CD4-positive, alpha-beta T cell treated with Interleukin-12 subunit alpha and Interleukin-12 subunit beta, for 1 hour (primary cell): ENCODE measurements around the gene RCN1.
"Not testable (repeated sequence)": the region's sequence is repeated elsewhere in the genome, so short reads cannot be mapped to it uniquely, and the experiment has no call there.

Experiments
- DNase-seq: peaks from one replicate; pipeline ENCODE4 v3.0.0-alpha.2; 2020

RCN1 gene

DNA sequence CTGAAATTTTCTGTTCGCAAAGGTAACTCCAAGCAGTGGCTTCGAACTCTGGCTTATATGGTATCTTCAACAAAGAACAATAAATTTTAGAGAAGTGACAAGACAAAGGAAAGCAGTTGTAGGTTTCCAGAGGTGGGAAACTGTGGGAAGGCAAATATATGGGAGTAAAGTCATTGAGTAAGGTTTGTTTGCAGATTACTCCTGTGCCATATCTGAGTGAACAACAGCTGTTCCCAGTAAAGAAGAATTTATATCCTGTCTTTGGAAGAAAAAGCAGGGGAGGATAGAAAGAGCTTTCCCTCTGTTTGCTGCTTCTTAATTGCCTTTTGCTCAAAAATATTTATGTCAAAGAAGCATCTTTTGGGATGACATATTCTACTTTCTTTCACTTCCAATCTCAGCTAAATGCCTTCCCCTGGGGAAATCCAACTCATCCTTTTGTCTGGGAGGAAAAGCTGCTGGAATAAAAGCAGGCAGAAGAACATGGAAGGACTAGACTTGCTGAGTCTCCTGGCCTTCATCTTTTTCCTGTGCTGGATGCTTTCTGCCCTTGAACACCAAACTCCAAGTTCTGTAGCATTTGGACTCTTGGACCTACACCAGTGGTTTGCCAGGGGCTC, 10.4 kb upstream of the RCN1 start:
- DNase-seq, result no peak

DNA sequence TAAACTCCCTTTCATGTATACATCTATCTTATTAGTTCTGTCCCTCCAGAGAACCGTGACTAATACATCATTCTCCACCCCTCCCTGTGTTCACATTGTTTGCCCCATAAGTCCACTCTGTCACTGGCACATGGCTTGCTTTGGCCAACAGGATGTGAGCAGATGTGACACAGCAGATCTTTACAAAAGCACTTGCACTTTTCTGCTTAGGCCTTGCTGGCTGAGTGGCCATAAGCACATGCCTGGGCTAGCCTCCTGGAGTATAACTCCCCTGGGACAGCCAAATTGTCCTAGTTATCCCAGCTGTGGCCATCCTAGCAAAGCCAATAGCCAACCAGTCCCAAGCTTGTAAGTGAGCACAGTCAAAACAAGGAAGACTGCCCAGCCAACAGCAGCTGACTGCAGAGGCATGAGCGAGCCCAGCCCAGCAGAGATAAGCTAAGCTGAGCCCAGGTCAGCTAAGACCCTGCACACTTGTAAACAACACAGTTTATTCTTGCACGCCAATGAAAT, 9.7 kb upstream of the RCN1 start:
- DNase-seq, result no peak

DNA sequence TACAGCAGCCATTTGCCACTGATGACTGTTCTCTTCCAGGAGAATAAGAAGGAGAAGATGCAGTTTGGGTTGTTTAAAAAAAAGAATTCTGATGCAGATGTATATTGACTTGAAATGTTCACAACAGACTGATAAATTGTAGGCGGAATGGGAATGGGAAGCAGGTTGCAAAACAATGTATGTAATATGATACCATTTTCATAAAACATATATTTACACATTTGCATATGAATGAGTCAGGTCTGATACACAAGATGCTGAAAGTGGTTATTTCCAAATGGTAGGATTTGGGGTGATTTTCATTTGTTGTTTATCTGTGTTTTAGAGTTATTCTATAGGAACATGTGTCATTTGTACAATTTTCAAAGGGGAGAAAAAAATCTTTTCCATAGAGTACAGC, 9.0 kb upstream of the RCN1 start:
- DNase-seq, result no peak

DNA sequence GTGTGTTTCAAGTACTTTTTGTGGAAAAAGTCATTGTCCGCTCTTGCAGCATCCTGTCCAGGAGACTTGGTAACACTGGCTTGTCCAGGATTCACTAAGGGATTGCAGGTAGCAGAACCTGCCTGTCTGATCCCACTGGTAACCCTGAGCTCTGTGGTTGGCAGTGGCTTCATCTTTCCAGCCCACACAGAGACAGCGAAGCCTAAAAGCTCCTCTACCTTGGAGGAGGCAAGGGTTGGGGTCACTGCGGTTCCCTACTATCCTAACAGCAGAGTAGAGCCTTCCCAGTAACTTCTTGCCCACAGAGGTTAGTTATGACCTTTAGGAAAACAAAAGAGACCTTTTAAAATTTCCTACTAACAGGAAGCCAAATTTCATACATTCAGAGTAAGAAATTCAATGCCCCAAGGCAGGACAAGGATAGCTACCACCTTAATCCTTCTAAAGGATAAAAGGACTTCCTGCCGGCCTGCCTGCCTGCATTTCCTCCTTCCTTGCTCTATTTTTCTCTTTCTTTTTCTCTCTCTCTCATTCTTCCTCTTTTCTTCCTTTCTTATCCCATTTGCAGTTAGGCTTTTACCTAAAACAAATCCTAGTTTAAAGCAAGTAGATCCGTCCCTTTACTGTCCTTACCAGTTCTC, 8.4 kb upstream of the RCN1 start:
- DNase-seq, result no peak

DNA sequence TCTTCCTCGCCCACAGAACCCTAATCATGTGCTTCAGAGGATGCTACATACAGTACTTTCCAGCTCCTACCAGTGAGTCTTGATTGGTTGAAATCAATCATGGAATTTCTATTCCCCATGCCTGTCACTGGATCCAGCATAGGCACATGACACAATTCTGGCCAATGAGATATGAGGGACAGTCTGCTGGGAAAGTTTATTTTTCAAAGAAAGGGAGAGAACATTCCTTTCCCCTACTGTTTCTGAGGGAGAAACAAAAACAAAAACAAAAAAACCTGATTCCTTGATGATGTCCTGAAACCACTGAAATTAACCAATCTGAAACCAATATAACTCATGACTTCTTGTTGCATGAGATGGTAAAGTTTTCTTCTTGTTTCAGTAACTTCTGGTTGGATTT, 3.3 kb upstream of the RCN1 start:
- DNase-seq, result no peak

DNA sequence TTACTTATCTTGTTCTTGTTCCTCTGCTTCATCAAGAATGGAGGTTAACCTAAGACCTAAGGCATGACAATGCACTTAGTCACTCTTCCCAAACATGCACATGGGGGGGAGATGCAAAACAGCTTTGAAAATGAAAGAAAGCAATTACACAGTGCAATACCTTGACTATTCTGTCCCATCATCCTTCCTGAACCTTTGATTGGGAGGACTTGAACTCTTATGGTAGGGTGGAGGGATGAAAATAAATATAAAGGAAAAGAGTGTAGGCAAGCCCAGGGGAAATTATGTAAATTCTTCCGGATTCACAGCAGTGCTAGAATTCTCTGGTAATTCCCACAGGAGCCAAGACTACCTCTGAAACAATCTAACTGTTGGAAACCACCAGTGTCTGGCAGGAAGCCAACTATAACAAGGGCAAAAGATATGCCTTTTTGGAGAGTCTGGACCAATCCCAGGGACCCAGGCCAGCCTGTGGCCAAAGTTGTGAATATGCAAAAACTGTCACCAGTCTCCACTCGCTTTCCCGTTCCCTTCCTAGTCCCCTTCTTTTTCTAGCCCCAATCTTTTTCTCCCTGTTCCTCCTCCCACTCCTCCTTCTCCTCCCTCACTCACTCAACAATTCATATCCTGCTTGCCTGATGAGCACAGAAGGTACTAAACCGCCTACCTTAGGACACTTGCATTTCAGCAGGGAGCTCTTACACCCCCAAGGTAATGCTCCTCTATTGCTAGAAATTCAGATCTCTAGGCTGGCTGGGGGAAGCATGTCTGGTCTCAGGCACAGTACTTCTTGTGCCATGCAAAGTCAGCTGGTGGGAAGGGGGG, 2.5 kb upstream of the RCN1 start:
- no peak for DNase-seq

DNA sequence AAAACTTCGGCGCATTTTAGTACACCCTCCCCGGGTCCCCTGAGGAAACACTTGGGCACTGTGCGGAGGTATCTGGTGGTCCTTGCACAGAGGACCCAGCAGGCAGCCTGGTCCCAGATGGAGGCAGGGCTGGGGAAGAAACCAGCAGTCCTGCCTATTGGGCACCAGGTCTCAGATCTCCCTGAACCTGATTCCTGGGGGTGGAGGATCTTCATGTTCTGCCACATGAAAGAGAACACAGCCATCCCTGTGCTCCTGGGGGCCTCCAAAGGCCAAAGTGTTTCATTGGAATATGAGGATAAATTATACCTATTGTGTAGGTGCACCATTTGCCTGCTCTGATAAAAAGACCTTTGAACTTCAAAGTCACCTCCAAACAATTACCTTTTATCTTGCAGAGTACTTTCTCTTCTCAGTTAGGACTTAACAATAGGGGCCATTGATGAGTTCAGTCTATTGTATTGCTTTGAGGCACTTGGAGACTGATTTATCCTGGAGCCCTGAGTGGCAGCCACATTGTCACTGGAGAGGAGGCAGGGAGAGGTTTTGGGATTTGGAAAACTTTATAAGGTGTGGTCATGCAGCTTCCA, 1.8 kb downstream of the RCN1 start:
- no peak for DNase-seq

DNA sequence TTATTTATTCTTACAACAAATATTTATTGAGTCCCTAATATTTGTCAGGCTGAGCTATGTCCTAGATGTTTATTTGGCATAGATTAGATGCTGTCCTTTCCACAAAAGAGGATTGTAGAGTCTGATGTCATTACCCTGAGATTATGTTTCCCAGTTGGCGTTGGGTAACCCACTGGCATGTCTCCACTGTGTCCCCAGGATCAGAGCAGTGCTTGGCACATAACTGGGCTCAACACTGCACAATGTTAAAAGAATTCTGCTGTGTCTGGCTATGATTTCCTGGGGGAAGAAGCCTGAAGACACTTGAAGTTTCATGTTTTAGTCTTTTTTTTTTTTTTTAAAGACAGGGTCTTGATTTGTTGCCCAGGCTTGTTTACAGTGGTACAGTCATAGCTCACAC, 4.0 kb downstream of the RCN1 start:
- DNase-seq, result no peak

DNA sequence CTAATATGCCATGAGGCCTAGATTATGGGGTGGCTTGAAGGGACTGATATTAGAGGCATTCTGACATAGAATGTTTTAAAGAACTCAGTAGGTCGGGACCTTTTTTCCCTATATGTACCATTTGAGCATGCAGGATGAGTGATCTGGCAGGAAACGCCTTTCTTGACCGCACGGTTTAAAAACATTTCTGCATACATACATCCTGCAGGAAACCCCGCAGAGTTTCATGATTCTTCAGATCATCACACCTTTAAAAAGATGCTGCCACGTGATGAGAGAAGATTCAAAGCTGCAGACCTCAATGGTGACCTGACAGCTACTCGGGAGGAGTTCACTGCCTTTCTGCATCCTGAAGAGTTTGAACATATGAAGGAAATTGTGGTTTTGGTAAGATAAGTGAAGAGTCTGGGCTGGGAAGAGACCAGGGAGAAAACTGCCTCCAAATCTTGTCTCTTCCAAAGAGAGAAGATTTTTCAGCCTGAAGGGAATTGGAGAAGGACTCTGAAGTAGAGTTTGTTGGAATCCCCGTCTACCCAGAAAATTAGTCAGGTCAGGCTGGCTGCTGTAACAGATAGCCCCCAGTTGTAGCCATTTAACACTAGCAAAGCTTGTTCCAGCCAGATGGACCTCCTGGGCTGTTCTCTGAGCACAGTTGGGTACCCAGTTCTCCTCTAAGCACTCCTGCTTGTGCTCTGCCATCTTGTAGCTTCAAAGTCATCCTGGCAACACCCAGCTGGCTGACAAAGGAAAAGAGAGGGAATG, 7.4 kb downstream of the RCN1 start:
- DNase-seq, result no peak

DNA sequence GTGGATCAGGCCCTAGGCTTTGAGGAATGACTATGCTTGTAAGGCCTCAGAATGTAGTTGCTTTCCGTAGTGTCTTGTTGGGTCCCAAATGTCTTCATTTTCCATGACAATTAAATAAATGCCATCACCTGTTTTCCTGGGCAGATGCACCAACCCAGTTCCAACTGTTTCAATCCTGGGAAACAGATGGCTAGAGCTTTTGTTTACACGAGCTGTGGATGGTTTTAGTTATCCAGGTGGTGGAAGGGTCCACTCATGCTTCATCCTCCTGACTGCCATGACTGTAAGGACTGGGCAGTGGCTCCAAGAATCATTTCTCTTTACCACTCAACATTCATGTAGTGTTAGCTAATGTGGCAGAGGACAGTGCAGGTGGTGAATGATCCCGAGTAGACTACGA, 8.6 kb downstream of the RCN1 start:
- DNase-seq, result no peak

DNA sequence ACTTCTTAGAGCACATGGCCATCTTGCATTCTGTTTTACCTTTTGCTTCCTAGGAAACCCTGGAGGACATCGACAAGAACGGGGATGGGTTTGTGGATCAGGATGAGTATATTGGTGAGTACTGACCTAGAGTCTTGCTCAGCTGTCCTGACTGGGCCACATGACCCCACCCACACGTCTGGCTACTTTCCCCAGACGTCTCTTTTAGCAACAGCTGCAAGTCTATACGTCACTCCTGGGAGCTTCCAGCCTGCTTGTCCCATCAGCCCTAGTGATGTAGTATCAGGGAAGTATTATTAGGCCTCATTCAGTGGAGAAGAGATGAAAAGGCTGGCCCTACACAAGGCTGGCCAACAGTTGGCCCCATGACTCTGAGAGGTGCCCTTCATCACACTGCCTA, 9.6 kb downstream of the RCN1 start:
- no peak for DNase-seq

DNA sequence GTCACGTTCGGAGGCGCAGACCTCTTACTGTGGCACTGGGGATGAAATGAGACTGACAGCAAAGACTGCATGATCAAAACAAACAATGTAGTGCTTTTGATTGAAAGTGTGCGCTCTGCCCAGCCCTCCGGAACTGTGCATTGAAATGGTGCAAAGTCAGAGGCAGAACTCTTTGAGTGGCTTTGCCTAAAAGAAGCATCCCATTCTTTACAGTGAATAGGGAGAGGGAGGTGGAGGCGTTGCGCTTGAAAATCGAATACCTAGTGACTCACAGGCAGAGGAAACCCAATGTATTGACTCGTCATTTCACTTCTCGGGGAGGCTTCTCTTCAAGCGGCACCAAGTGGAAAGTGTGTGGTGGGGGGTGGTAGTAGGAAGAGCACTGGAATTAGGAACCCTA, 10.9 kb downstream of the RCN1 start:
- no peak for DNase-seq

DNA sequence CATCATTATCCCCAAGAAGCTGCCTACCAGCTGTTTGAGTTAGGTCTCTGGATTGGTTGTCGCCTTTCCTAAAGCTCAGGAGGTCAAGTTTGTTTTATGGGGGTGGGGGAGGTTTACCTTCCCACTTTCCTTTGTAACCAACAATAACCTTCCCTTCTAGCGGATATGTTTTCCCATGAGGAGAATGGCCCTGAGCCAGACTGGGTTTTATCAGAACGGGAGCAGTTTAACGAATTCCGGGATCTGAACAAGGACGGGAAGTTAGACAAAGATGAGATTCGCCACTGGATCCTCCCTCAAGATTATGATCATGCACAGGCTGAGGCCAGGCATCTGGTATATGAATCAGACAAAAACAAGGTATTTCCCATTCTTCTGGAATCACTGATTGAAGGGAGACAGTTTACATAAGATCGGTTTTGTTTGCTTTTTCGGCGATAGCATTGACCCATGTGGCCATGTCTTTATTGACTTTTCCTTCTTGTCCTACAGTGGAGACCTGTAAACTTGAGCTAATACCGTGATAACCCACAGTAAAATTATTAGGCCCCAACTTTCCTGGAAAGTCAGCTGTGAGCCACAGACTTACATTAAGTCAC, 12.3 kb downstream of the RCN1 start:
- DNase-seq, result not testable (repeated sequence)

DNA sequence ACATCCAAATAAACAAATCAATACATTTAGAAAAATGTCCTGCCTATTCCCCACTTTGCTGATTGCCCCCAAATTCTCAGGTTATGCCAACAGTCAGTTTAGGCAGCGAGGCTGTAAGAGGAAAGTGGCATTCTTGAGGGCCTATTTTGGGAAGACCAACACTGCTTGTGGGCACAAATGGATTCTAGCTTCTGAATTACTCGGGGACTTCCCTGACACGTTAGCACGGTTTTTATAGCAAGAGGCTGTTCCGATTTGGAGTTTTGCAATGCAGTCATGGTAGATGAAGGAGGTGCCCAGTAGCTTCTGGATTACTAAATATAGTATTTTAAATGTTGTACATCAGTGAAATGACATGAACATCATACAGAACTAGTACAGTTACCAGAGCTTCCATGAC, 13.1 kb downstream of the RCN1 start:
- no peak for DNase-seq

DNA sequence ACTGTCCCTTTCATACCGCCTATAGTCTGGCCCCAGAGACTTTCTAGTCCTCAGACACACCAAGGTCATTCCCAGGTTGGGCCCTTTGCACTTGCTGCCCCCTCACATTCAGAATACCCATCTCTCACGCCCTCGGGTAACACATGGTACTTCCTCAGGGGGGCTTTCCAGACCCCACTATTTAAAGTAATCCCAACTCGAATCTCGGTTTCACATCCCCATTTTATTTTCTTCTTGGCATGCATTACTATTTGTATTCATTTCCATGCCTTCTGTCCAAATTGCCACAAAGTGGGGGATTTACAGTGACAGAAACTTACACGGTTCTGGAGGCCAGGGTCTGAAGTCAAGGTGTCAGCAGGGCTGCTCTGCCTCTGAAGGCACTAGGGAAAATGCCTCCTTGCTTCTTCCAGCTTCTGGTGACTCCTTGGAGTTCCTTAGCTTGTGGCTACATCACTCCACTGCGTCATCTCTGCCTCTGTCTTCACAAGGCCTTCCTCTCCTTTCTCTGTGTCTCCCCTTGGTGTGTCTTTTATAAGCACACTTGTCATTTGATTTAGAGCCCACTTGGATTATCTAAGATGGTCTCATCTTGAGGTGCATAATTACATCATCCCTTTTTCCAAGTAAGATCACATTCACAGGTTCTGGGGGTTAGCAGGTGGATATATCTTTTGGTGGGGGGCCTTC, 15.1 kb downstream of the RCN1 start:
- no peak for DNase-seq

DNA sequence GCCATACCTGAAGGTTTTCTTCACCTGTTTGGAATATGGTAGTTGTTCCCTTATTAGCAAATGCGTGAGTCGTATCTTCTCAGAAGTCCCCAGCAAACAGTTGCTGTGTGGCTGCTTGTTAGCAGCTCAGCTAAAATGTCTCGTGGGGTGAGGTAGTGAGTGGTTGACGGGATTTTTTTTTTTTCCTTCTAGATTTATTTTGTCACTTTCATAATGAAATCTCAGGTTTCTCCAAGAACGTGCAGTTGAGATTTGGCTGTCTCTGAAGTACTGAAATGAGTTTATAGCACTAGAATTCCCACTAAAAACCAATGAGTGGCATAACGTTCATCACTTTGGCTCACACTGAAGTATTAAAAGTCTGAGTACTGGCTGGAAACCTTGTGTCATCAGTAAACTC, 16.8 kb downstream of the RCN1 start:
- DNase-seq, result no peak

DNA sequence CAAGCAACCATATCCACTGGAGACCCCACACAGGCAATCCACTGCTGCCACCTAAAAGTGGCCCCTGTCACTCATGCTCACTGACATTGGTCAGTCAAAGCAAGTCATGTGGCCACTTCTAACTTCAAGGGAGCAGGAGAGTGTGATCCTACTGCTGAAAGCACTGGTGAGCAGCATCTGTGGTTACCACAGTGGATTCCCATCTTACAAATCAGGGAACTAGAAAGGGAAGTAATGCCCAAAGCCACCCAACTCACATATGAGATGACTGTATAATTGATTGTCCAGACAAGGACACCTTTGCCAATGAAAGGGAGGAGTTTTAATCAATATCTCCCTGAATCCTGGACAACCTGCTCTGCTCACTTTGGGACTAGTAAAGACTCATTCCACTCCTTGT, 17.7 kb downstream of the RCN1 start:
- no peak for DNase-seq

DNA sequence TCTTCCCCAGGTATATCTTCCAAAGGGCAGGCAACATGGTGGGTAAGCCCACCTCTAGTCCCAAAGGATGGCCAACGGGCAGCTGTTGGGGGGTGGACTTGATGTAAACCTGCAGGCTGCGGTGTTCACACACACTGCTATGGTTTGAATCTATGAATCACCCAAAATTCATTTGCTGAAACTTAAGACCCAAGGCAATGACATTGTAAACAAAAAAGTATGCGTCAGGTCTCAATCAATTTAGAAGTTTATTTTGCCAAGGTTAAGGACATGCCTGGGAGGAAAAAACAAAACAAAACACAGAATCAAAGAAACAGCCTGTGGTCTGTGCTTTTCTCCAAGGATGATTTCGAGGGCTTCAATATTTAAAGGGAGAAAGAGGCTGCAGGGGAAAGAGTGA, 18.3 kb downstream of the RCN1 start:
- no peak for DNase-seq

DNA sequence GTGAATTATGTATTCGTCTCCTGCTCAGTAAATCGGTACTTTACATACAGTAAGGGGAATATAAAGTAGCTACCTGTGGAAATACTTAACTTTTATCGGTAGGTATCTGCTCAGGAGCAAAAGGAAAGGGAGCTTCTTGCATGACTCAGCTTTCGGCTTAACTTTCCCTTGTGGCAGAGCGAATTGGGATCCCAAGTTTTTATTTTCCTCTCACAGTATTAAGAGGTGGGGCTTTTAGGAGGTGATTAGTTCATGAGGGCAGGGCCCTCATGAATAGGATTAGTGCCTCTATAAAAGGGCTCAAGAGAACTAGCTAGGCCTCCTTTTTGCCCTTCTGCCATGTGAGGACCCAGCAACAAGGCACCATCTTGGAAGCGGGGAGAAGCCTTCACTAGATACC, 18.7 kb downstream of the RCN1 start:
- DNase-seq, result no peak

DNA sequence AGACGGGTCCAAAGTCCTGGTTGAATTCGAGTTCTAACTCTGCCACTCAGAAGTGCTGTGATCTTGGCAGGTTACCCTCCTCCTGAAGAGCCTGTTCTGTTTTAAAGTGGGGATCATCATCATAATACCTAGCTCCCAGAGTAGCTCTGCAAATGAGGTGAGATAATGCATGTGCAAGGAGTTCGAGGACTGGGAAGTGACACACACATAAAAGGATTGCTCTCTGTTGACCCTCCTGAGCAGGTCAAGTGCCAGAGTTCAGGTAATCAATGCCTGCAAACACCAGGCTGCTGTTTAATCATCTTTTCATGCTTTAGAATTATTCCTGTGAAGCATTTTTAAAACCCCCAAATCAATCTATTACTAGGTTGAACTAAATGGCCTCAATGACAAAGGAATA, 19.9 kb downstream of the RCN1 start:
- no peak for DNase-seq

DNA sequence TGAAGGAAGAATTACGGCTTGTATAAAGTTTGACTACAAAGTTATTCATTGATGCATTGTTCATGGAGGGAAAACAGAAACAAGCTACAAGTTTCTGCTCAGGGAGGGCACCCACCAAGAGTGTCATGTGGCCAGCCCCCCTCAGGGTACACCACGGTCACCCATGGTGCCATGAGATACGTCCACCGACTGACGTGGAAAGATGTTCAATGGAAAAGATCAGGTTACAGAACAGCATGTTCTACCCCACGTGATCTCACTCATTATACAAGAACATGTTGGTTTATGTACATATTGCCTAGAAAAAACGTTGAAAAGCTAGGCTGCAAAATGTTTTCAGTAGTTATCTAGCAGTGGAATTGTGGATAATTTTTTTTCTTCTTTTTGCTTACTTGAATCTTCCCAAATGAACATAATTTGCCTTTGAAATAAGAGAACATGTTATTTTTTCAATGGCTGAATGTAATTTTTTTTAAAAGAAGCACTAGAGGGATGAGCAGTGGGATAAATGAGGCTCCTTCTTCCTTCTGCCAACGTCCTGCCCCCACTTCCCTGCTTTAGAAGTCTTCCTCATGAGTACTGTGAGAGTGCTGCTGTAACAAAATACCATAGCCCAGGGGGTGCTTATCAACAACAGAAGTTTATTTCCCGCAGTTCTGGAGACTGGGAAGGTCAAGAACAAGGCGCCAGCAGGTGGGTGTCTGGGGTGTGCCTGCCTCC, 22.5 kb downstream of the RCN1 start:
- DNase-seq, result no peak

DNA sequence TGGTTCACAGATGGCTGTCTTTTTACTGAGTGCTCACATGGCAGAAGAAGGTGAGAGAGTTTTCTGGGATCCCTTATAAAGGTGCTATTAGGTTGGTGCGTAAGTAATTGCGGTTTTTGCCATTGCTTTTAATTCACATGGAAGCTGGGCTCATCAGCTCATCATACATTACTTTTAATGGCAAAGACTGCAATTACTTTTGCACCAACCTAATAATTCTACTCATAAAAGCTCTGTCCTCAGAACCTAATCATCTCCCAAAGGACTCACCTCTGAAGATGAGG, 23.0 kb downstream of the RCN1 start:
- DNase-seq, result no peak
